Peyer's patch (tissue), 4 donors: ENCODE measurements around the gene NTPCR. TPM values are rescaled to one million over a fixed set of nuclear protein-coding genes. Genes with fewer than 3 reads are reported as not detected.

Source experiments
- DNase-seq, 3 donors: peaks; one replicate each; pipeline ENCODE4 v3.0.0-alpha.2; 2017 to 2019
- H3K27ac ChIP-seq, 4 donors: fragments of 200-600 bp; sonication (generic); one replicate each; pipeline ENCODE4 v1.5.1; 2016 to 2019
- H3K27me3 ChIP-seq, 2 donors: fragments of 200-600 bp; sonication (generic); one replicate each; pipeline ENCODE4 v1.5.1; 2019
- H3K36me3 ChIP-seq, 3 donors: fragments of 200-600 bp; sonication (generic); one replicate each; pipeline ENCODE4 v1.5.1; 2016 to 2019
- H3K4me1 ChIP-seq, 4 donors: fragments of 200-600 bp; sonication (generic); one replicate each; pipeline ENCODE4 v1.5.1; 2016 to 2019
- H3K4me3 ChIP-seq, 4 donors: fragments of 200-600 bp; sonication (generic); 1 replicate in 3 of 4; 2 replicates in 1 of 4; pipeline ENCODE4 v1.5.1; 2016 to 2019; ENCODE audit warnings: mild to moderate bottlenecking in 1 of 4
- H3K9me3 ChIP-seq, 4 donors: fragments of 200-600 bp; sonication (generic); one replicate each; pipeline ENCODE4 v1.5.1; 2016 to 2019; ENCODE audit warnings: mild to moderate bottlenecking in 1 of 4
- CTCF ChIP-seq, 6 experiments: fragments of 450-650 bp in 4 of 6; fragments of 200-600 bp in 2 of 6; sonication (generic) in 1 of 6; IDR thresholded peaks; one replicate each; pipeline ENCODE4 v1.5.1; 2017 to 2019; ENCODE audit warnings: antibody characterized with exemption in 6 of 6, mild to moderate bottlenecking in 3 of 6, moderate library complexity in 1 of 6
- POLR2A ChIP-seq, 2 donors: fragments of 450-650 bp; IDR thresholded peaks; one replicate each; pipeline ENCODE4 v1.5.1; 2017; ENCODE audit warnings: antibody characterized with exemption in 2 of 2, mild to moderate bottlenecking in 2 of 2, moderate library complexity in 2 of 2
- total RNA-seq, 4 donors: library from RNA; depleted of rRNA; stranded (reverse); fragments of >200 nt; gene quantifications; one replicate each; pipeline ENCODE4 v1.1.0, GENCODE V29; 2016

The NTPCR gene
- total RNA-seq, 4 donors from 2014 or later, result 25.7 to 43.0 (median 29.6) TPM

GRCh38 chr1:232904566-232904965 lies 45.8 kb upstream of the NTPCR start:
- Histone ChIP-seq H3K27me3 (no peaks in the 10 kb centered on the region), H3K4me1 (peaks cover 0 to 42% (median 6%) of the 10 kb centered on the region in 4 donors), H3K27ac (peak overlapping the region in 3 of 4 donors; percentile 2 to 85 (median 64)), H3K9me3 (no peaks in the 10 kb centered on the region), H3K4me3 (no peak overlapping the region), H3K36me3 (no peaks in the 10 kb centered on the region)
- TF ChIP-seq POLR2A (IDR thresholded peaks at IDR 0.05), result no peak
- no peak for TF ChIP-seq CTCF (IDR thresholded peaks at IDR 0.05)
- peak in 1 of 3 donors; percentile 51 for DNase-seq

- no peak overlapping the region for H3K4me3 ChIP-seq
- no peaks in the 10 kb centered on the region for H3K27me3 ChIP-seq
- H3K36me3 ChIP-seq, result no peaks in the 10 kb centered on the region
- no peak overlapping the region for H3K27ac ChIP-seq
- no peak for DNase-seq
- H3K4me1 ChIP-seq, result peaks cover 0 to 41% (median 6%) of the 10 kb centered on the region in 4 donors
- no peak for TF ChIP-seq POLR2A (IDR thresholded peaks at IDR 0.05)
- TF ChIP-seq CTCF (IDR thresholded peaks at IDR 0.05), result no peak
- H3K9me3 ChIP-seq, result no peaks in the 10 kb centered on the region
Observed at GRCh38 chr1:232905331-232906034, 44.9 kb upstream of the NTPCR start.

- no peak for DNase-seq
- H3K27ac ChIP-seq, result no peak overlapping the region
- no peaks in the 10 kb centered on the region for H3K27me3 ChIP-seq
- H3K36me3 ChIP-seq, result no peaks in the 10 kb centered on the region
- H3K4me1 ChIP-seq, result peaks cover 0 to 32% (median 5%) of the 10 kb centered on the region in 4 donors
- H3K4me3 ChIP-seq, result no peak overlapping the region
- TF ChIP-seq CTCF (IDR thresholded peaks at IDR 0.05) (no peak), POLR2A (IDR thresholded peaks at IDR 0.05) (no peak)
- no peaks in the 10 kb centered on the region for H3K9me3 ChIP-seq
Observed at GRCh38 chr1:232906441-232906840, 44.0 kb upstream of the NTPCR start.

- Histone ChIP-seq H3K4me3 (no peak overlapping the region), H3K27me3 (no peaks in the 10 kb centered on the region), H3K36me3 (no peaks in the 10 kb centered on the region), H3K27ac (no peak overlapping the region), H3K9me3 (no peaks in the 10 kb centered on the region), H3K4me1 (peaks cover 0 to 12% (median 0%) of the 10 kb centered on the region in 4 donors)
- TF ChIP-seq CTCF (IDR thresholded peaks at IDR 0.05), result no peak
- no peak for TF ChIP-seq POLR2A (IDR thresholded peaks at IDR 0.05)
- no peak for DNase-seq
Observed at GRCh38 chr1:232908831-232909230, 41.6 kb upstream of the NTPCR start.

- H3K27me3 ChIP-seq, result no peaks in the 10 kb centered on the region
- no peak overlapping the region for H3K27ac ChIP-seq
- H3K4me3 ChIP-seq, result no peak overlapping the region
- H3K9me3 ChIP-seq, result no peaks in the 10 kb centered on the region
- DNase-seq, result no peak
- TF ChIP-seq POLR2A (IDR thresholded peaks at IDR 0.05), result no peak
- TF ChIP-seq CTCF (IDR thresholded peaks at IDR 0.05), result no peak
- H3K36me3 ChIP-seq, result no peaks in the 10 kb centered on the region
- peaks cover 0 to 6% (median 0%) of the 10 kb centered on the region in 4 donors for H3K4me1 ChIP-seq
Observed at GRCh38 chr1:232909752-232910151, 40.7 kb upstream of the NTPCR start.
